Stimulated activated naive CD8-positive, alpha-beta T cell treated with anti-CD3 and anti-CD28 coated beads, Interleukin-15, Interleukin-2, amounts not matched to agents 100 ng/mL and 50 ng/mL, for 24 hours (primary cell): Measurements from ENCODE around the gene F13B.
"Not testable (repeated sequence)": the region's sequence is repeated elsewhere in the genome, so short reads cannot be mapped to it uniquely, and the experiment has no call there.

Source experiments
- H3K27ac Mint-ChIP-seq: one replicate; pipeline ENCODE4 v1.8.0; 2021; ENCODE audit warnings: mild to moderate bottlenecking, mixed read lengths
- H3K27me3 Mint-ChIP-seq: one replicate; pipeline ENCODE4 v1.8.0; 2021; ENCODE audit warnings: mixed read lengths
- H3K36me3 Mint-ChIP-seq: one replicate; pipeline ENCODE4 v1.8.0; 2021; ENCODE audit warnings: low read depth, mixed read lengths
- H3K4me1 Mint-ChIP-seq: one replicate; pipeline ENCODE4 v1.8.0; 2021; ENCODE audit warnings: low read depth, mixed read lengths
- H3K4me3 Mint-ChIP-seq: one replicate; pipeline ENCODE4 v1.8.0; 2021; ENCODE audit warnings: mild to moderate bottlenecking, mixed read lengths
- H3K9me3 Mint-ChIP-seq: one replicate; pipeline ENCODE4 v1.8.0; 2021; ENCODE audit warnings: mixed read lengths

The F13B gene

GRCh38 chr1:197073978-197074377, 6.9 kb upstream of the F13B start:
- no peaks in the 10 kb centered on the region for H3K36me3 Mint-ChIP-seq
- no peak overlapping the region for H3K4me3 Mint-ChIP-seq
- peaks cover 3% of the 10 kb centered on the region for H3K27me3 Mint-ChIP-seq
- peaks cover 5% of the 10 kb centered on the region for H3K9me3 Mint-ChIP-seq
- H3K4me1 Mint-ChIP-seq = no peaks in the 10 kb centered on the region
- H3K27ac Mint-ChIP-seq = no peak overlapping the region

DNA sequence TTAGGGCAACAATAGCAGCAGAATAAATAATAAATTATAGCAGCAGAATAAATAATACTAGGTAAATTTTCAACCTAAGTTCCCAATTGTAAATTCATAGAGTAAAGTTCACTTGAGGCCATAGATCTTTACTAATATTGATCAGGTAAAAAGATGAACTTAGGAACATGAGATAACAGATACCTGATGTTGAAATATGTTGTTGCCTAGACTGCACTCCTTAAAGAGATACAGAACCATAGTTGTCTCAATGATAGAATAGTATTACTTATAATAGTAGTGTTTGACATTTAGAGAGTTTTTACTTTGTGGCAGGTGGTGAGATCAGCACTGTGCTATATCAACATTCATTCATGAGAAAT, 378 bp upstream of the F13B start:
- Mint-ChIP-seq H3K4me3 (no peak overlapping the region), H3K27ac (no peak overlapping the region), H3K9me3 (peaks cover 5% of the 10 kb centered on the region), H3K4me1 (no peaks in the 10 kb centered on the region), H3K36me3 (no peaks in the 10 kb centered on the region), H3K27me3 (no peaks in the 10 kb centered on the region)

GRCh38 chr1:197066277-197066676, 783 bp downstream of the F13B start:
- no peaks in the 10 kb centered on the region for H3K27me3 Mint-ChIP-seq
- H3K36me3 Mint-ChIP-seq = no peaks in the 10 kb centered on the region
- no peak overlapping the region for H3K4me3 Mint-ChIP-seq
- no peak overlapping the region for H3K27ac Mint-ChIP-seq
- peaks cover 5% of the 10 kb centered on the region for H3K9me3 Mint-ChIP-seq
- H3K4me1 Mint-ChIP-seq = no peaks in the 10 kb centered on the region

GRCh38 chr1:197065559-197065958, 1.5 kb downstream of the F13B start:
- Mint-ChIP-seq H3K4me1 (no peaks in the 10 kb centered on the region), H3K36me3 (no peaks in the 10 kb centered on the region), H3K9me3 (peaks cover 5% of the 10 kb centered on the region), H3K4me3 (no peak overlapping the region), H3K27me3 (no peaks in the 10 kb centered on the region), H3K27ac (no peak overlapping the region)

- Mint-ChIP-seq H3K36me3 (no peaks in the 10 kb centered on the region), H3K27ac (no peak overlapping the region), H3K9me3 (no peaks in the 10 kb centered on the region), H3K4me1 (no peaks in the 10 kb centered on the region), H3K4me3 (no peak overlapping the region), H3K27me3 (peaks cover 4% of the 10 kb centered on the region)
Observed at GRCh38 chr1:197063212-197063611, 3.8 kb downstream of the F13B start.

- Mint-ChIP-seq H3K36me3 (no peaks in the 10 kb centered on the region), H3K4me1 (no peaks in the 10 kb centered on the region), H3K27ac (no peak overlapping the region), H3K9me3 (no peaks in the 10 kb centered on the region), H3K4me3 (no peak overlapping the region), H3K27me3 (peaks cover 4% of the 10 kb centered on the region)
Observed at GRCh38 chr1:197062692-197063091, 4.4 kb downstream of the F13B start.

DNA sequence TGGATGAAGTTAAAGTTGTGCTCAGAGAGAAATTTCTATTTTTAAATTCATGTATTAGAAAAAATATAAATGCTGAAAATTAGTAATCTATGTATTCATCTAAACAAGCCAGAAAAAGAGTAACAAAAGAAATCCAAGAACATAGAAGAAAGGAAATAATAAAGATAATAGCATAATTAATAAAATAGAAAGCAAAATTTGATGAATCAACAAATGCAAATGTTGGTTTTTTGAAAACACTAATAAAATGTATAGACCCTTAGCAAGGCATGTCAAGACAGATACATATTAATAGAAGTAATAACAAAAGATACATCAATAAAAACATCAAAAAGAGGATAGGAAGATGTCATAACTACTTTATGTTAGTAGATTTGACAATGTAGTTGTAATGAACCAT, 18.0 kb downstream of the F13B start:
- Mint-ChIP-seq H3K4me3 (no peak overlapping the region), H3K27ac (no peak overlapping the region), H3K9me3 (peaks cover 5% of the 10 kb centered on the region)

DNA sequence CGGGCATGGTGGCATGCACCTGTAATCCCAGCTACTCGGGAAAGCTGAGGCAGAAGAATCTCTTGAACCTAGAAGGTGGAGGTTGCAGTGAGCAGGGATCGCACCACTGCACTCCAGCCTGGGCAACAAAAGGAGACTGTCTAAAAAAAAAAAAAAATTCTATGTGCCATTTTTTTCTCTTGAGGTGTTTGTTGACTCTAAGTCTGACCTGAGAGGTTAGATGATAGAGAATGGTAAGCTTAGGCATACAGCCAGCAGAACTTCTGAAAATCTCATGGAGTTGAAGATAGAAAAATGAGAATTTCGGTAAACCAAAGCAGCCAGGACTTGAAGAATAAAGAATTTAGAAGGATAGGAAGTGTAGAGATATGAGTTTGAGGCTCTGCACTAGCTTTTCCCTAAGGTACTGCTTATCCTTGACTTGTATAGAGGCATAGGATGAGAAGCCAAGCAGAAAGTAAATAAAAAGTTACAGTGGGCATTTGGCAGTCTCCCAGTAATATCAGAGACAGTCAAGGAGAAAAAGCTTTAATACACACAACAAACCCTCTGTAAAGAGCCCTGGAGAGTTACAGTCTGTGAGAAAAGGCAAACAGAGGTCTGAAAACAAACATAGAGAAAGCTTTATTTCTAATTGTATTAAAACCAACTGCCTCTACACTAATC, 24.3 kb downstream of the F13B start:
- H3K36me3 Mint-ChIP-seq = no peaks in the 10 kb centered on the region
- no peak overlapping the region for H3K4me3 Mint-ChIP-seq
- no peaks in the 10 kb centered on the region for H3K9me3 Mint-ChIP-seq
- no peaks in the 10 kb centered on the region for H3K4me1 Mint-ChIP-seq
- peaks cover 19% of the 10 kb centered on the region for H3K27me3 Mint-ChIP-seq
- H3K27ac Mint-ChIP-seq = no peak overlapping the region

More for the DNA sequence above, 18.0 kb downstream of the F13B start:
- Mint-ChIP-seq H3K27me3 (peaks cover 15% of the 10 kb centered on the region), H3K36me3 (no peaks in the 10 kb centered on the region), H3K4me1 (no peaks in the 10 kb centered on the region)

- Mint-ChIP-seq H3K27me3 (peaks cover 19% of the 10 kb centered on the region), H3K9me3 (no peaks in the 10 kb centered on the region), H3K4me3 (no peak overlapping the region), H3K4me1 (no peaks in the 10 kb centered on the region), H3K36me3 (no peaks in the 10 kb centered on the region), H3K27ac (no peak overlapping the region)
Observed at GRCh38 chr1:197041486-197042353, 25.3 kb downstream of the F13B start.

DNA sequence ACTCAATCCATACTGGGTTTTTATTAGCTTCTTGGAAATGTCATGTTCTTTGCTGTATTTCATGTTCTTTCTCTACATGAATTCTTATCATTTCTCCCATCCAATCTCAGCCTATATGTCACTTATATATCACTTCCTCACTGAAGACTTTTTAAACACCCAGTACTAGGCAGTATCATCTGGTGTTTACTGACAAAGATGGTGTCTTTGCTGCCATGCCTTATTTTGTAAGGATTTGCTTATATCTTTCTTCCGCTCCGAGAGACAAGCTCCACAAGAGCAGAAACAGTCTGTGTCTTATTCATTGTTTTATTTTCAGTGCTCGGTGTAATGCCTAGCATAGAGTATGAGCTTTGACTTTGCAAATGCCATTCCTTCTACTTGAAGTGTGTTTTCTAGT, 30.2 kb downstream of the F13B start:
- Mint-ChIP-seq H3K27ac (no peak overlapping the region), H3K9me3 (no peaks in the 10 kb centered on the region), H3K4me1 (no peaks in the 10 kb centered on the region), H3K27me3 (no peaks in the 10 kb centered on the region), H3K4me3 (no peak overlapping the region), H3K36me3 (no peaks in the 10 kb centered on the region)

- not testable (repeated sequence) for H3K27me3 Mint-ChIP-seq, H3K9me3 Mint-ChIP-seq, H3K36me3 Mint-ChIP-seq, H3K4me1 Mint-ChIP-seq, H3K27ac Mint-ChIP-seq, H3K4me3 Mint-ChIP-seq
Observed at GRCh38 chr1:197034631-197035339, 32.3 kb downstream of the F13B start.

DNA sequence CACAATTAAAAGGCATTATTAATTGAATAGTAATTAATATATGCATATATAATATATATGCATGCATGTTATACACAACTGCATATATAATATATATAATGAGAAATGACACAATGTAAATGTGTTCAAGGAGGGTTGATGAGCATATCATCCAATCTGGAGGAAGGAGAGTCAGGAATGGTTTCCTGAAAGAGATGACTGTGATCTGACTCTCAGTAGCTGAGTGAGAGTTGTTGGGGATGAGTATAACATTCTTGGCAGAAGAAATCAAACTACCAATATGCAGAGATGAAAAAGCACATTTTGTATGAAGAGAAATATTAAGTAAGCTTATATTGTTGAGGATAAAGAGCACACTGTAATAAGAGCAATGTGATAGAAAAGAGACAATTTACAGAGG, 37.3 kb downstream of the F13B start:
- no peaks in the 10 kb centered on the region for H3K36me3 Mint-ChIP-seq
- H3K4me1 Mint-ChIP-seq = no peaks in the 10 kb centered on the region
- no peak overlapping the region for H3K4me3 Mint-ChIP-seq
- H3K27ac Mint-ChIP-seq = no peak overlapping the region
- H3K9me3 Mint-ChIP-seq = no peaks in the 10 kb centered on the region
- no peaks in the 10 kb centered on the region for H3K27me3 Mint-ChIP-seq

DNA sequence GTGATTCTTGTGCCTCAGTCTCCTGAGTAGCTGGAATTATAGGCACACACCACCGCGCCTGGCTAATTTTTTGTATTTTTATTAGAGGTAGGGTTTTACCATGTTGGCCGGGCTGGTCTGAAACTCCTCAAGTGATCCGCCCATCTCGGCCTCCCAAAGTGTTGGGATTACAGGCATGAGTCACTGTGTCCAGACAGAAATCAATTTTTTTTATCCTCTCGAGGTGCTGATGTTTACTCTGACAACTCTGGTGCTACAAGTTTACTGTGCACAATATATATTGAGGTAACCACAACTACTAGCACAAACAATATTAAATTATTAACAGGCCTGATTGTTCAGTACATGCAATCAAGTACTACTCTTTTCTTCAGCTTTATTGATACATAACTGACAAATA, 39.7 kb downstream of the F13B start:
- H3K27me3 Mint-ChIP-seq = no peaks in the 10 kb centered on the region
- H3K36me3 Mint-ChIP-seq = no peaks in the 10 kb centered on the region
- H3K27ac Mint-ChIP-seq = no peak overlapping the region
- no peak overlapping the region for H3K4me3 Mint-ChIP-seq
- no peaks in the 10 kb centered on the region for H3K9me3 Mint-ChIP-seq
- H3K4me1 Mint-ChIP-seq = no peaks in the 10 kb centered on the region

- Mint-ChIP-seq H3K4me1 (no peaks in the 10 kb centered on the region), H3K27ac (no peak overlapping the region), H3K4me3 (no peak overlapping the region), H3K36me3 (no peaks in the 10 kb centered on the region), H3K9me3 (no peaks in the 10 kb centered on the region), H3K27me3 (no peaks in the 10 kb centered on the region)
Observed at GRCh38 chr1:197024460-197024859, 42.6 kb downstream of the F13B start.

- Mint-ChIP-seq H3K4me1 (no peaks in the 10 kb centered on the region), H3K36me3 (no peaks in the 10 kb centered on the region), H3K27ac (no peak overlapping the region), H3K27me3 (no peaks in the 10 kb centered on the region), H3K9me3 (no peaks in the 10 kb centered on the region), H3K4me3 (no peak overlapping the region)
Observed at GRCh38 chr1:197021716-197022115, 45.3 kb downstream of the F13B start.
